SH-SY5Y (cell line): Measurements from ENCODE around the gene CCDC92B.

Source experiments
- GATA2 ChIP-seq: IDR thresholded peaks from 2 replicates; pipeline ENCODE4 v1.6.1; 2011; ENCODE audit warnings: mild to moderate bottlenecking, low read depth, low read length
- GATA3 ChIP-seq: IDR thresholded peaks from 2 replicates; pipeline ENCODE4 v1.6.1; 2011; ENCODE audit warnings: low read depth, mild to moderate bottlenecking, low read length, moderate library complexity

DNA sequence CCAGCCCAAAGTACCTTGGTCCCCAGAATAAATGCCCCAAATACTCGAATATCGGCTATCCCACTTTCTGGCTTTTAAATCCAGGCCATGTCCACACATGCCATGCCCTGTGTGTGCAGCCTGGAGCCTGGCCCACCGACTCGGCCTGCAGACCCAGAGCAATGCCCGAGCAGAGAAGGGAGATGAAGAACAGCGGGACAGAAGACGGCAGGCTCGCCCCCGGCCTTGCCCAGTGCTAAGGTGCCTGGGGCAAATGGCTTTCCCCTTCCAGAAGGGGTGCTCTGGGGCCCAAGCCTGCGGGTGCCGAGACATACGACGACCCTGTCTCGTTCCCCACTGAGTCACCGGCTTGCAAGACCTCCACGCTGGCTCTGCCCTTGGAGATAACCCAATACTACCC lies 45.8 kb downstream of the CCDC92B start:
- no peak for TF ChIP-seq GATA3
- no peak for TF ChIP-seq GATA2
